Measurements from ENCODE around the gene SLC22A6. TPM values are rescaled to one million over a fixed set of nuclear protein-coding genes. Genes with fewer than 3 reads are reported as not detected.

Gene SLC22A6
- total RNA-seq, 1 donor, result not detected

- no peak for DNase-seq (ENCODE audit: low read depth)
- TF ChIP-seq CTCF (IDR thresholded peaks at IDR 0.05; ENCODE audit: insufficient read depth, low read depth, low read length), result no peak
- no peak overlapping the region for H3K4me3 ChIP-seq (ENCODE audit: low read depth, low read length)
Measured at GRCh38 chr11:63019506-63019905, 34.7 kb upstream of the SLC22A6 start.

DNA sequence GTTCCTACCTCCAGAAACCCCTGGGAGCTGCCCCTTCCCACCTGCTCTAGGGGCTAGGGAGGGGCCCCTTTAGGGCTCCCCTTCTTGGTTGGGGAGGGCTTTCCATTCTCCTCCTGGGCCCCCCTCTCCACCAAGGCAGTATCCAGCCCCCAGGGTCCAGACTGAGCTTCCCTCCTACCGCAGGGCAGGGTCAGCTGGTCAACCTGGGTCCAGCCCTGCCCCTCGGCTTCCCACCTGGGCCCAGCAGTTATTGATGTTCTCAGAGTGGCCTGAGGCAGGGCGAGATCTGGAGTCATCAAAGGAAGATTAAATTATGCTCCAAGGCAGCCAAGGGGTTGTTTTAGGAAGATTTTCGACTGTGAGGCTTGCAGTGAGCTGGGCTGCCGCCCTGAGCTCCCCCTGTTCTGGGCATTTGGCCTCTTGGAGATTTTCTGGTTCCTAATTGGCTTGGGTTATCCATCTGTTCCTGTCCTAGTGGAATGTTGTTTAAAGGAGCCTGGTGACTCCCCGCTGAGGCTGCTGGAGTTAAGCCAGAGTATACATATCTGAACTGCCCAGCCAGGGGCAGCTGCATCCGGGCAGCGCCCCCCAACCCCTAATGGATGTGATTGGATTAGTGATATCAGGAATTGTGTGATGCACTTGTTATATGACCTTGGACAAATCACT, 32.7 kb upstream of the SLC22A6 start:
- no peak for DNase-seq (ENCODE audit: low read depth)
- TF ChIP-seq CTCF (IDR thresholded peaks at IDR 0.05; ENCODE audit: insufficient read depth, low read depth, low read length), result no peak
- H3K4me3 ChIP-seq (ENCODE audit: low read depth, low read length), result no peak overlapping the region

GRCh38 chr11:63015521-63016215, 30.9 kb upstream of the SLC22A6 start, which contains the start of gene SLC22A8:
Gene SLC22A8, minus strand, starts transcription at chr11:63015841. Its CDS starts 883 bp downstream, at chr11:63014958.
- no peak for TF ChIP-seq CTCF (IDR thresholded peaks at IDR 0.05; ENCODE audit: insufficient read depth, low read depth, low read length)
- DNase-seq (ENCODE audit: low read depth), result no peak
- no peak within 1 kb of the TSS for H3K4me3 ChIP-seq (ENCODE audit: low read depth, low read length)

GRCh38 chr11:63014408-63015055, 29.8 kb upstream of the SLC22A6 start:
- no peak for TF ChIP-seq CTCF (IDR thresholded peaks at IDR 0.05; ENCODE audit: insufficient read depth, low read depth, low read length)

DNA sequence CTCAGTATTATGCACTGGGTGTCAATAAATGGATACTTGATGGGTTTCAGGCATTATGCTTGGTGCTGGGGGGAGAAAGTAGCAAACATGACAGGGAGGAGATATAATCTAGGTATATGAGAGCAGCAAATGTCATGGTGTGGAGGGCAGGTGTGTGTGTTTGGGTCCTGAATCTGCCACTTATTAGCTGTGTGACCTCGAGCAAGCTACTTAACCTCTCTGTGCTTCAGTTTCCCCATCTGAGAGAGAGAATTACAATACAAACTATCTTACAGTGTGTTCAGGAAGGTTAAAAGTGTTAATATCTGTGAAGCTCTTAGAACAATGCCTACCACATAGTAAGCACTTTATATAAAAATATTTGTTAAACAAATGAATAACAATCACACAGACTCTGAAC, 28.1 kb upstream of the SLC22A6 start:
- no peak for DNase-seq (ENCODE audit: low read depth)
- H3K4me3 ChIP-seq (ENCODE audit: low read depth, low read length), result no peak overlapping the region
- no peak for TF ChIP-seq CTCF (IDR thresholded peaks at IDR 0.05; ENCODE audit: insufficient read depth, low read depth, low read length)

More at GRCh38 chr11:63014408-63015055, 29.8 kb upstream of the SLC22A6 start:
- DNase-seq (ENCODE audit: low read depth), result no peak
- H3K4me3 ChIP-seq (ENCODE audit: low read depth, low read length), result no peak overlapping the region

- DNase-seq (ENCODE audit: low read depth), result no peak
- no peak overlapping the region for H3K4me3 ChIP-seq (ENCODE audit: low read depth, low read length)
- no peak for TF ChIP-seq CTCF (IDR thresholded peaks at IDR 0.05; ENCODE audit: insufficient read depth, low read depth, low read length)
Measured at GRCh38 chr11:63012430-63012829, 27.7 kb upstream of the SLC22A6 start.

All from fibroblast of villous mesenchyme (primary cell).